H1 (cell line): ENCODE results near the gene ATP5F1C. TPM values are rescaled to one million over a fixed set of nuclear protein-coding genes. Genes with fewer than 3 reads are reported as not detected.

Source experiments
- CTCF ChIA-PET: fragments of 300-600 bp; sonication (Branson Sonifier 250); formaldehyde crosslinking; loops from one replicate; lab custom pipeline; 2021; ENCODE audit not compliant: partially characterized antibody; lab: Charles Lee
- POLR2A ChIA-PET: fragments of 300-600 bp; sonication (Branson Sonifier 250); formaldehyde crosslinking; loops from one replicate; lab custom pipeline; 2021; ENCODE audit warnings: inconsistent platforms; ENCODE audit not compliant: partially characterized antibody; lab: Charles Lee
- DNase-seq, 2 experiments: peaks; one replicate each; pipeline versions ENCODE4 v3.0.0 to v3.0.0-alpha.2; 2010 to 2022; ENCODE audit warnings: low spot score in 2 of 2, low read depth in 1 of 2, mixed read lengths in 1 of 2
- FAIRE-seq: peaks from 2 replicates; lab custom pipeline; 2011; peaks lifted over from hg19 to GRCh38; lab: Jason Lieb, UNC
- H2AFZ ChIP-seq: 2 replicates; pipeline ENCODE4 v1.8.1; 2012; ENCODE audit warnings: low read length, inconsistent platforms
- H2AK5ac ChIP-seq: 2 replicates; pipeline ENCODE4 v1.6.1; 2013; ENCODE audit warnings: low read depth, low read length
- H2BK120ac ChIP-seq: replicated peaks from 2 replicates; pipeline ENCODE3; 2013; ENCODE audit warnings: low read depth, low read length, inconsistent platforms
- H2BK12ac ChIP-seq: 2 replicates; pipeline ENCODE4 v1.6.1; 2013; ENCODE audit warnings: low read depth, low read length
- H2BK15ac ChIP-seq: 2 replicates; pipeline ENCODE4 v1.6.1; 2013; ENCODE audit warnings: low read length
- H2BK20ac ChIP-seq: 2 replicates; pipeline ENCODE4 v1.6.1; 2013; ENCODE audit warnings: low read length
- H2BK5ac ChIP-seq: 2 replicates; pipeline ENCODE4 v1.6.1; 2013; ENCODE audit warnings: low read depth, low read length
- H3K14ac ChIP-seq: 2 replicates; pipeline ENCODE4 v1.6.1; 2013; ENCODE audit warnings: inconsistent platforms; ENCODE audit not compliant: insufficient read length
- H3K18ac ChIP-seq: 2 replicates; pipeline ENCODE4 v1.6.1; 2013; ENCODE audit warnings: low read length; ENCODE audit errors: extremely low read depth
- H3K23ac ChIP-seq: 2 replicates; pipeline ENCODE4 v1.6.1; 2013; ENCODE audit warnings: inconsistent platforms; ENCODE audit not compliant: insufficient read length
- H3K23me2 ChIP-seq: 2 replicates; pipeline ENCODE4 v1.6.1; 2013; ENCODE audit warnings: low read depth, low read length
- H3K27ac ChIP-seq: 2 replicates; pipeline ENCODE4 v1.6.1; 2011; ENCODE audit warnings: low read depth, low read length, inconsistent platforms
- H3K27me3 ChIP-seq, 4 experiments: replicated peaks in 1 of 4; 1 replicate in 1 of 4; 2 replicates in 3 of 4; pipeline versions ENCODE4 v1.6.1 to v1.8.1; 2011 to 2013; ENCODE audit warnings: low read length in 3 of 4, mild to moderate bottlenecking in 3 of 4, inconsistent platforms in 2 of 4, mixed read lengths in 2 of 4, moderate library complexity in 1 of 4; ENCODE audit not compliant: control insufficient read depth in 3 of 4, insufficient read depth in 3 of 4; ENCODE audit errors: extremely low read depth in 1 of 4
- H3K36me3 ChIP-seq, 4 experiments: 2 replicates each; pipeline versions ENCODE4 v1.6.1 to v1.8.1; 2011 to 2013; ENCODE audit warnings: mild to moderate bottlenecking in 4 of 4, low read length in 3 of 4, moderate library complexity in 2 of 4, control low read depth in 1 of 4, inconsistent platforms in 1 of 4; ENCODE audit not compliant: insufficient read depth in 4 of 4, control insufficient read depth in 2 of 4
- H3K4ac ChIP-seq: replicated peaks from 2 replicates; pipeline ENCODE3; 2013; ENCODE audit warnings: low read length, low read depth, mixed read lengths, inconsistent platforms; ENCODE audit not compliant: insufficient read length
- H3K4me1 ChIP-seq, 4 experiments: replicated peaks in 1 of 4; 1 replicate in 1 of 4; 2 replicates in 3 of 4; pipeline versions ENCODE4 v1.6.1 to v1.8.1; 2011 to 2013; ENCODE audit warnings: low read length in 3 of 4, inconsistent platforms in 2 of 4, mixed read lengths in 1 of 4; ENCODE audit not compliant: insufficient read depth in 4 of 4, control insufficient read depth in 3 of 4
- H3K4me2 ChIP-seq, 2 experiments: 2 replicates each; pipeline versions ENCODE4 v1.6.1 to v1.8.1; 2011 to 2013; ENCODE audit warnings: low read depth in 2 of 2, low read length in 2 of 2, control low read depth in 1 of 2, inconsistent platforms in 1 of 2, mild to moderate bottlenecking in 1 of 2; ENCODE audit not compliant: insufficient read depth in 1 of 2
- H3K4me3 ChIP-seq, 4 experiments: fragments of 200-600, 300-600 bp in 1 of 4; sonication (generic), shearing (Covaris generic), sonication (Bioruptor Twin) in 1 of 4; 2 replicates each; pipeline versions ENCODE4 v1.5.1 to v1.8.1; 2011 to 2016; ENCODE audit warnings: low read length in 4 of 4, low read depth in 3 of 4, control low read depth in 2 of 4, inconsistent platforms in 2 of 4, mild to moderate bottlenecking in 2 of 4, mixed read lengths in 1 of 4, moderate library complexity in 1 of 4; ENCODE audit not compliant: insufficient read depth in 2 of 4; ENCODE audit errors: extremely low read depth in 1 of 4
- H3K56ac ChIP-seq: replicated peaks from 2 replicates; pipeline ENCODE3; 2013; ENCODE audit warnings: low read depth, mild to moderate bottlenecking, mixed read lengths, low read length, inconsistent platforms; ENCODE audit not compliant: insufficient read length
- H3K79me1 ChIP-seq: 2 replicates; pipeline ENCODE4 v1.6.1; 2013; ENCODE audit warnings: low read depth, low read length, control low read depth
- H3K79me2 ChIP-seq, 2 experiments: 2 replicates each; pipeline versions ENCODE4 v1.6.1 to v1.8.1; 2012 to 2013; ENCODE audit warnings: low read length in 2 of 2, mild to moderate bottlenecking in 2 of 2, inconsistent platforms in 1 of 2; ENCODE audit not compliant: insufficient read depth in 2 of 2, control insufficient read depth in 1 of 2
- H3K9ac ChIP-seq, 4 experiments: replicated peaks in 1 of 4; 1 replicate in 1 of 4; 2 replicates in 3 of 4; pipeline versions ENCODE4 v1.6.1 to v1.8.1; 2011 to 2013; ENCODE audit warnings: low read depth in 3 of 4, low read length in 3 of 4, control low read depth in 2 of 4, mild to moderate bottlenecking in 2 of 4, moderate library complexity in 2 of 4, inconsistent platforms in 1 of 4; ENCODE audit errors: extremely low read depth in 1 of 4
- H3K9me3 ChIP-seq, 2 experiments: 2 replicates each; pipeline versions ENCODE4 v1.6.1 to v1.8.1; 2012 to 2013; ENCODE audit warnings: mild to moderate bottlenecking in 2 of 2, moderate library complexity in 2 of 2, control low read depth in 1 of 2, inconsistent platforms in 1 of 2, low read depth in 1 of 2, low read length in 1 of 2, mixed read lengths in 1 of 2; ENCODE audit not compliant: insufficient read depth in 2 of 2
- H4K20me1 ChIP-seq, 2 experiments: replicated peaks in 1 of 2; 2 replicates each; pipeline versions ENCODE3 to v1.8.1; 2011 to 2013; ENCODE audit warnings: inconsistent platforms in 2 of 2, low read length in 2 of 2, mild to moderate bottlenecking in 1 of 2; ENCODE audit not compliant: insufficient read depth in 2 of 2, control insufficient read depth in 1 of 2
- H4K5ac ChIP-seq: 2 replicates; pipeline ENCODE4 v1.6.1; 2013; ENCODE audit warnings: low read length, low read depth, mixed read lengths, inconsistent platforms; ENCODE audit not compliant: insufficient read length
- H4K8ac ChIP-seq: 2 replicates; pipeline ENCODE4 v1.8.0; 2013; ENCODE audit warnings: mild to moderate bottlenecking, moderate library complexity, low read length, inconsistent platforms; ENCODE audit not compliant: insufficient read depth; ENCODE audit errors: extremely low read depth
- H4K91ac ChIP-seq: replicated peaks from 2 replicates; pipeline ENCODE3; 2013; ENCODE audit warnings: low read length, mixed read lengths, inconsistent platforms; ENCODE audit not compliant: insufficient read length
- FOSL1 ChIP-seq: IDR thresholded peaks from 2 replicates; pipeline ENCODE4 v1.6.1; 2011; ENCODE audit warnings: mild to moderate bottlenecking, low read depth, low read length, moderate library complexity; ENCODE audit not compliant: insufficient read depth
- PHF8 ChIP-seq: fragments of 200-600 bp; sonication (generic); conservative IDR thresholded peaks from 2 replicates; pipeline ENCODE4 v1.7.1; 2012; ENCODE audit warnings: low read depth, mild to moderate bottlenecking, inconsistent platforms, low read length, moderate library complexity
- RAD21 ChIP-seq, 2 experiments: IDR thresholded peaks in 1 of 2; conservative IDR thresholded peaks in 1 of 2; 2 replicates each; pipeline ENCODE4 v1.6.1; 2011; ENCODE audit warnings: low read depth in 2 of 2, low read length in 2 of 2, improper control_type of control experiment in 1 of 2, inconsistent platforms in 1 of 2, mild to moderate bottlenecking in 1 of 2, moderate library complexity in 1 of 2
- WGBS, 2 experiments: shearing (Covaris generic) in 1 of 2; methylation state at CpG; one replicate each; pipeline versions ENCODE4 v1.1.6 to v1.1.7; 2013 to 2015; ENCODE audit warnings: low lambda C conversion rate in 2 of 2, mixed read lengths in 2 of 2, inconsistent platforms in 1 of 2, low coverage in 1 of 2, missing lambda C conversion rate in 1 of 2; ENCODE audit not compliant: insufficient replicate concordance in 2 of 2, insufficient coverage in 1 of 2, insufficient read length in 1 of 2; ENCODE audit errors: extremely low coverage in 1 of 2, missing lambda C conversion rate in 1 of 2; 5-methylcytosine and 5-hydroxymethylcytosine counted together
- polyA plus RNA-seq, 7 experiments: library from polyadenylated mRNA; depleted of rRNA in 3 of 7; stranded (reverse) in 5 of 7; unstranded in 2 of 7; fragments of >200 nt in 5 of 7; fragments of 200-250 nt in 2 of 7; gene quantifications; 1 replicate in 5 of 7; 2 replicates in 1 of 7; 4 replicates in 1 of 7; pipeline versions ENCODE4 v1.2.1 to v1.2.3, GENCODE V29; 2011 to 2013; ENCODE audit warnings: missing spikeins in 2 of 7, mixed read lengths in 2 of 7
- total RNA-seq: library from RNA; stranded (reverse); fragmentation: NEBNext Ultra II Directional; extraction: Animal tissue kit (Norgen Biotek cat#: 25700); gene quantifications from 2 replicates; pipeline ENCODE4 v1.2.1, GENCODE V29; 2021

ATP5F1C gene
- total and polyA plus RNA-seq, 2 of the 8 experiments (the other 6 are each of a cell fraction or from before 2014, with no cell fraction given): 221 to 265 TPM

DNA sequence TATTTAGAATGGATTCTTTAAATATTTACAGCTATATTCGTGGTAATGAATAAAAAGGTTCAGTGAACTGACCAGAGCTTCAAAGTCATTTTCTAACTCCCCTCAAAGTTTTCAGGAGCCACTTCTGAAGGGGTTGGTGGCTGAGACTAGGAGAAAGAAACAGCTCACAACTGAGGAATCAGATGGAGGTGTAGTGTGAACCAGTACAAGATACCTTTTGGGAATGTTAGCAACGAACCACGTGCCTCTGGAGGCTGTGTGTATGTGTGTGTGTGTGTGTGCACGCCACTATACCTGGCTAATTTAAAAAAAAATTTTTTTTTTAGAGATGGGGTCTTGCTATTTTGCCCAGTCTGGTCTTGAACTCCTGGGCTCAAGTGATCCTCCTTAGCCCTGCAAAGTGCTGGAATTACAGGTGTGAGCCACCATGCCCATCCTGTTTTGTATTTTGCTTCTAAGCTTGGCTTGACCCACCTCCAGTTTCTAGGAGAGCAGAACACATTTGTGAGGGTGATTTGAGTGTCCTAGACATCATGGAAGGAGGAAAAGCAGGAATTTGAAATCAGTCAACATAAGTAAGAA, 20.8 kb downstream of the ATP5F1C start:
- no peak overlapping the region for H2AK5ac ChIP-seq
- no peak overlapping the region for H3K4ac ChIP-seq
- no peak overlapping the region for H4K8ac ChIP-seq
- H3K79me1 ChIP-seq: no peaks in the 10 kb centered on the region
- no peaks in the 10 kb centered on the region for H3K27me3 ChIP-seq
- no peak overlapping the region for H3K27ac ChIP-seq
- no peak overlapping the region for H3K56ac ChIP-seq
- WGBS, 2 experiments: 72% methylated on average over 4 of the region's 4 CpGs; no CpG with 5 or more reads in 1 of the 2 experiments
- H3K4me1 ChIP-seq: no peaks in the 10 kb centered on the region
- no peak overlapping the region for H4K5ac ChIP-seq
- TF ChIP-seq PHF8 (no peak), FOSL1 (no peak), RAD21 (IDR thresholded peaks at IDR 0.05 in 1 of 2, conservative IDR thresholded peaks at IDR 0.05 in 1 of 2; ENCODE audit: low read depth in 2 of 2, low read length in 2 of 2) (no peak)
- TF ChIP-seq, all 59 proteins: peak for 0
- no peak for FAIRE-seq
- H3K79me2 ChIP-seq: no peaks in the 10 kb centered on the region
- no peak overlapping the region for H2BK12ac ChIP-seq
- H3K4me2 ChIP-seq: no peak overlapping the region
- no peaks in the 10 kb centered on the region for H3K23me2 ChIP-seq
- no peak overlapping the region for H2BK15ac ChIP-seq
- ChIA-PET POLR2A (interaction anchor here (0.5 to 2.8 kb wide), 5 partner anchors 10 to 67 kb away, joined by 3 to 24 read pairs (median 3); partner anchors contain the start of genes ATP5F1C, KIN and TAF3), CTCF (interaction anchor here (1.0 to 1.4 kb wide), 4 partner anchors 9 to 1480 kb away, joined by 3 to 4 read pairs (median 4); no protein-coding TSS in a partner anchor)
- no peak overlapping the region for H3K14ac ChIP-seq
- no peak overlapping the region for H2BK5ac ChIP-seq
- no peak overlapping the region for H3K23ac ChIP-seq
- no peak overlapping the region for H3K9ac ChIP-seq
- peaks cover 0 to 3% of the 10 kb centered on the region in 2 experiments for H4K20me1 ChIP-seq
- no peak overlapping the region for H2BK120ac ChIP-seq
- no peak overlapping the region for H3K4me3 ChIP-seq
- H3K9me3 ChIP-seq: no peaks in the 10 kb centered on the region
- no peak overlapping the region for H4K91ac ChIP-seq
- no peak overlapping the region for H3K18ac ChIP-seq
- no peak overlapping the region for H2AFZ ChIP-seq
- DNase-seq: no peak
- no peak overlapping the region for H2BK20ac ChIP-seq
- H3K36me3 ChIP-seq: peaks cover 0 to 36% (median 24%) of the 10 kb centered on the region in 4 experiments; a peak in 7 of 8 replicates
